AG04449 (cell line): ENCODE results near the gene NPM3.

ENCODE experiments used
- CTCF ChIA-PET: fragments of 350-600 bp; formaldehyde crosslinking; extraction: SDS; loops from one replicate; lab custom pipeline; 2021; ENCODE audit warnings: antibody characterized with exemption; lab: Yijun Ruan, JAX
- POLR2A ChIA-PET: fragments of 400-600, 350-600 bp; formaldehyde crosslinking; extraction: SDS; loops from one replicate; lab custom pipeline; 2020; ENCODE audit warnings: antibody characterized with exemption, inconsistent platforms; lab: Yijun Ruan, JAX
- DNase-seq: peaks from one replicate; pipeline ENCODE4 v3.0.0-alpha.2; 2010; ENCODE audit warnings: low read depth, low spot score
- H3K4me3 ChIP-seq: 2 replicates; pipeline ENCODE4 v1.5.1; 2011; ENCODE audit warnings: low read depth, mild to moderate bottlenecking, control low read depth, low read length
- TF ChIP-seq, protein P1 (sequence below): IDR thresholded peaks from one replicate; pipeline ENCODE4 v1.5.1; 2011; ENCODE audit warnings: mild to moderate bottlenecking, moderate library complexity, low read length, control low read depth, inconsistent platforms; ENCODE audit not compliant: insufficient read depth; ENCODE audit errors: missing control alignments

The NPM3 gene

DNA sequence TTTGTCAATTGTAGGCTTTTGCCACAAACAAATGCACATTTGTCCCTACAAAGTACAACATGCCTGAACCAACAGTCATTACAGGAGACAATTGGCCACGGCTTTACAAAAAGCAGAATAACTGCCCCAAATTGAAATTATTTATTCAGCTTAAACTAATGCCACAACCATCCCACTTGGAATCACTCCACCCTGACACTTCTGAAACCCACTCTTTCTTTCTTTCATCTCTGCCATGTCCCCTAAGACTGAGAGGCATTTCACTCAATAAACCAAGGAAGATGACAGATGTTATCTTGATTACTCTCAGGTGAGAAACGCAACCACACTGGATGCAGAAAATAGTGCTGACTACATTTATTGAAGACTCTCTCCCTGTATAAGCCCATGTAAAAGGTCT, 2.6 kb upstream of the NPM3 start:
- POLR2A ChIA-PET: no interaction called here
- TF ChIP-seq, protein P1, sequence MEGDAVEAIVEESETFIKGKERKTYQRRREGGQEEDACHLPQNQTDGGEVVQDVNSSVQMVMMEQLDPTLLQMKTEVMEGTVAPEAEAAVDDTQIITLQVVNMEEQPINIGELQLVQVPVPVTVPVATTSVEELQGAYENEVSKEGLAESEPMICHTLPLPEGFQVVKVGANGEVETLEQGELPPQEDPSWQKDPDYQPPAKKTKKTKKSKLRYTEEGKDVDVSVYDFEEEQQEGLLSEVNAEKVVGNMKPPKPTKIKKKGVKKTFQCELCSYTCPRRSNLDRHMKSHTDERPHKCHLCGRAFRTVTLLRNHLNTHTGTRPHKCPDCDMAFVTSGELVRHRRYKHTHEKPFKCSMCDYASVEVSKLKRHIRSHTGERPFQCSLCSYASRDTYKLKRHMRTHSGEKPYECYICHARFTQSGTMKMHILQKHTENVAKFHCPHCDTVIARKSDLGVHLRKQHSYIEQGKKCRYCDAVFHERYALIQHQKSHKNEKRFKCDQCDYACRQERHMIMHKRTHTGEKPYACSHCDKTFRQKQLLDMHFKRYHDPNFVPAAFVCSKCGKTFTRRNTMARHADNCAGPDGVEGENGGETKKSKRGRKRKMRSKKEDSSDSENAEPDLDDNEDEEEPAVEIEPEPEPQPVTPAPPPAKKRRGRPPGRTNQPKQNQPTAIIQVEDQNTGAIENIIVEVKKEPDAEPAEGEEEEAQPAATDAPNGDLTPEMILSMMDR: no peak
- no peak for DNase-seq
- CTCF ChIA-PET: interaction anchor here (1.0 to 7.1 kb wide), 5 partner anchors 8 to 183 kb away, joined by 3 to 91 read pairs (median 5); no protein-coding TSS in a partner anchor
- H3K4me3 ChIP-seq: no peak overlapping the region

DNA sequence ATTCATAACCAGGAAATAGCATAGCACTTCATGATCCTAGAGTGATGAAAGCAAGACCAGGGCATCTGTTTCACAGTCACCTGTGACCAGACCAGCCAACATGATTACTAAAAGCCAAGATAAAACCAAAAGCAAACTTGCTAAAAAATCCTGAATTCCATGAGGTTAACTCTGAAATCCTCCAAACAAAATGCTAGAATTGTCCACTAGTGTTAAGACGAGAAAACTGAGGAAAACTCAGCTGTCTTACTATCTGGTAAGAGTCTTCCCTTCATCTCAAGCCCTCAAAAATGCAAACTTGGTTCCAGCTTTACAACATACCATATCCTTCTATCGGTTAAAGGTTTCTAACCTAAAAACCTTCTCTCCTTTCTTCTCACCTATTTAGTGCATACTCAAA, 1.3 kb upstream of the NPM3 start:
- ChIA-PET POLR2A (no interaction called here), CTCF (interaction anchor here (0.7 to 9.3 kb wide), 7 partner anchors 10 to 571 kb away, joined by 3 to 265 read pairs (median 54); no protein-coding TSS in a partner anchor)
- no peak overlapping the region for H3K4me3 ChIP-seq
- TF ChIP-seq, protein P1: no peak
- no peak for DNase-seq

DNA sequence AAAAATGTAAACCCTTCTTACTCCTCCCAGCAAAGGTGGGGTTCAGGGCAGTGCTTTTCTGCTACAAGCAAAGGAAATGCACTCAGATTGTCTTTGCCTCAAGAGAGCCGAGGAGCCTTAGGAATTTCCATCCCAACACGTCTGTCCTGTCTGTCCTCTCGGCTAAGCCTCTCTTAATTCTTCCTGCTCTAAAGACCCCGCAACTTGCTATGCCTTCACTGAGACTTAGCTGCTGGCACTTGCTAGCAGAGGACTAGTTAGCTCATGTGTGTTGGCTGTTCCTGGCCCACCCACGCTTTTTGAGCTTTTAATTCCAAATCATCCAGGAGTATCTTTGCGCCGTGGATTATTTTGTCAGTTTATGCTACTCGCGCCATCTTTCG, 481 bp upstream of the NPM3 start:
- TF ChIP-seq, protein P1: no peak
- no peak for DNase-seq
- H3K4me3 ChIP-seq: peak overlapping the region; percentile 84
- ChIA-PET CTCF (interaction anchor here (1.1 to 9.3 kb wide), 8 partner anchors 11 to 623 kb away, joined by 4 to 265 read pairs (median 36); no protein-coding TSS in a partner anchor), POLR2A (interaction anchor here (0.7 to 0.8 kb wide), 2 partner anchors 28 to 35 kb away, joined by 3 read pairs; no protein-coding TSS in a partner anchor)

DNA sequence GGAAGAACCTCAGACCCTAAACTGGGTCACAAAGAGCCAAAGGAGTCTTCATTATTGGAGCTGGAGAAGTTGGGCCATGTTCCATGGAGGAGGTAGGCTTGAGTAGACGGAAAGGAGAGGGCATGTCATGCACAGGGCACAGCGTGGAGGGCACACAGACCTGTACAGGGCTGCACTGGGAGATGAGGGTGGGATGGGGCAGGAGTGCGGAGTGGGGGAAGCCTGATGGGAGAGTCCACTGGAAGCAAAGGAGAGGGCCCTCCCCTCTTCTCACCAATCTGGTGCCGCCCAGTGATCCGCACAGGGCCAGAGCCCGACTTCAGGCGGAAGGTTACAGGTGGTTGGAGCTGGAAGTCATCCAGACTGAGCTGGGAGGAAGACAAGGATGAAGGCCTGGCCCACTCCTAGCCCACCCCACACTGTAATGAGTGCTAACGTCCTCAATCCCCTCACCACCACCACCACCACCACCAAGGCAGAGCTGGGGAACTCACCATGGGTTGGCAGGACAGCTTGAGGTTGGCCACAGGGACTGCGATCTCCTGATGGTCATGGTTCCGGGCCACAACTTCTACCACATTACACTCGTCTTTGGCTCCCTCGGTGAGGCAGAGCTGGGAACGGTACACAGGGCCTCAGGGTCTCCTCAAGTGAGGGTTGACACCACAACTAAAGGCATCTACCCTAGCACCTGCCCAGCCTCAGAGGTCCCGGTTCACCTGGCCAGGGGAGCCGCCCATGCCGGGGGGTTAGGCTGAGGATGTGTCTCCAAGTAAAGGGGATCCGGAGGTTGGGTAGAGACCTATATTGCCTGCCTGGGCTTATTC, 1.0 kb downstream of the NPM3 start:
- ChIA-PET POLR2A (interaction anchor here (1.0 kb wide), 1 partner anchor 212 kb away, joined by 3 read pairs; no protein-coding TSS in a partner anchor), CTCF (interaction anchor here (0.6 to 9.3 kb wide), 31 partner anchors 9 to 828 kb away, joined by 3 to 265 read pairs (median 5); partner anchors contain the start of genes DPCD and POLL)
- peak overlapping the region; percentile 84 for H3K4me3 ChIP-seq
- TF ChIP-seq, protein P1: no peak
- no peak for DNase-seq

DNA sequence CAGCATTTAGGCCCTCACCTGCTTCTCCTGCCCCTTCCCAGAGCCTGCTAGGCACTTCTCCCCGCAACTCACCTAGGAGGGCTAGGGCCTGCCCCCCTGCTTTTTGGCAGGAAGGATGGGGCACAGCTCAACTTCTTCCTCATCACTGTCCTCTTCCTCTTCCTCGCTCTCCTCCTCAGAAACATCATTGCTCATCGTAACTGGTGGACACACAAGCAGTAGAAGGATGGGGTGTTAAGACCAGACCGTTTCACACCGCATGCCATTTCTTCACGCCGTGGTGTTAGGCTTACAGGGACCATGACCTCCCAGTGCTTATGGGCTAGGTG, 1.6 kb downstream of the NPM3 start:
- no peak overlapping the region; the same call in 1 of the 2 replicates for H3K4me3 ChIP-seq
- CTCF ChIA-PET: interaction anchor here (0.6 to 9.3 kb wide), 60 partner anchors 8 to 720 kb away, joined by 3 to 265 read pairs (median 5); partner anchors contain the start of genes DPCD, FBXW4, KAZALD1 and OGA

More for the DNA sequence above, 1.6 kb downstream of the NPM3 start:
- TF ChIP-seq, protein P1: no peak
- POLR2A ChIA-PET: interaction anchor here (0.7 to 1.0 kb wide), 3 partner anchors 87 to 291 kb away, joined by 3 read pairs; partner anchors contain the start of gene FBXW4
- no peak for DNase-seq
